HAP-1 (cell line): Measurements from ENCODE around the gene CYREN.
"Not testable (repeated sequence)": the region's sequence is repeated elsewhere in the genome, so short reads cannot be mapped to it uniquely, and the experiment has no call there.

Experiments used
- DNase-seq, 2 experiments: peaks; one replicate each; pipeline ENCODE4 v3.0.0-alpha.2; 2016 to 2020; ENCODE audit warnings: low spot score in 2 of 2
- H3K27me3 ChIP-seq: fragments of 250-450 bp; sonication (Bioruptor Pico); 2 replicates; pipeline ENCODE4 v1.5.1; 2020; ENCODE audit warnings: low read depth, mild to moderate bottlenecking, moderate library complexity
- H3K36me3 ChIP-seq: fragments of 250-450 bp; sonication (Bioruptor Pico); replicated peaks from 2 replicates; pipeline ENCODE4 v1.5.1; 2020; ENCODE audit warnings: mild to moderate bottlenecking
- H3K4me1 ChIP-seq: fragments of 250-450 bp; sonication (Bioruptor Pico); 2 replicates; pipeline ENCODE4 v1.5.1; 2020; ENCODE audit warnings: mild to moderate bottlenecking
- H3K4me3 ChIP-seq: fragments of 250-450 bp; sonication (Bioruptor Pico); 2 replicates; pipeline ENCODE4 v1.5.1; 2020; ENCODE audit warnings: mild to moderate bottlenecking, moderate library complexity
- H3K9me3 ChIP-seq: fragments of 250-450 bp; sonication (Bioruptor Pico); 2 replicates; pipeline ENCODE4 v1.5.1; 2020; ENCODE audit warnings: mild to moderate bottlenecking, moderate library complexity
- in situ Hi-C: fragments of 300-500 bp; cut with MboI; formaldehyde crosslinking; loops from 3 replicates; pipeline ENCODE4 v1.14.3; 2020; ENCODE audit warnings: low sequenced_read_pairs, inconsistent platforms, mixed read lengths

The CYREN gene

DNA sequence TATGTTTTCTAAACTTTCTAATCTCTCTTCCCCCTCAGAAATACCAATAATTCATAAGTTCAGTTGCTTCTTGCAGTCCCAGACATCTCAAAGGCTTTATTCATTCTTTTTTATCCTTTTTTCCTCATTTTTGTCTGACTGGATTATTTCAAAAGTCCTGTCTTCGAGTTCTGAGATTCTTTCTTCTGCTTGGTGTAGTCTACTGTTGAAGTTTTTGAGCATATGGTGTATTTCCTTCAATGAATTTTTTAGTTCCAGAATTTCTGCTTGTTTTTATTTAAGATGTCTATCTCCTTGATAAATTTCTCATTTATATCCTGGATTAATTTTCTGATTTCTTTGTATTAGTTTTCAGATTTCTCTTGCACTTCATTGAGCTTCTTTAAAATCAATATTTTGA is 14.2 kb downstream of the CYREN start:
- no peak overlapping the region for H3K4me3 ChIP-seq
- H3K36me3 ChIP-seq = no peaks in the 10 kb centered on the region; the same call in 1 of the 2 replicates
- H3K27me3 ChIP-seq = no peaks in the 10 kb centered on the region
- H3K9me3 ChIP-seq = no peaks in the 10 kb centered on the region; the same call in 1 of the 2 replicates
- H3K4me1 ChIP-seq = no peaks in the 10 kb centered on the region; the same call in 1 of the 2 replicates
- in situ Hi-C loops = loop anchor here (25.0 kb wide), 1 partner anchor 169 kb away; the partner anchor contains the start of gene AGBL3
- DNase-seq = no peak

DNA sequence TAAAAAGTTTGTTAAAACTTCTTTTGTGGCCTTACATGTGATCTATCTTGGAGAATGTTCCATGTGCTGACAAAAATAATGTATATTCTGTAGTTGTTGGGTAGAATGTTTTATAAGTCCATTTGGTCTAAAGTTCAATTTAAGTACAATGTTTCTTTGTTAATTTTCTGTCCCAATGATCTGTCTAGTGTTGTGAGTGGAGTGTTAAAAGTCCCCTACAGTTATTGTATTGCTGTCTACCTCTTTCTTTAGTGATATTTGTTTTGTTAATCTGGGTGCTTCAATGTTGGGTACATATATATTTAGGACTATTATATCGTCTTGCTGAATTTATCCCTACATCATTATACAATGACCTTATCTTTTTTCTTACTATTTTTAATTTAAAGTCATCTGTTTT is 15.8 kb downstream of the CYREN start:
- DNase-seq = no peak
- H3K4me3 ChIP-seq = no peak overlapping the region
- no peaks in the 10 kb centered on the region for H3K36me3 ChIP-seq
- H3K9me3 ChIP-seq = no peaks in the 10 kb centered on the region; the same call in 1 of the 2 replicates
- H3K4me1 ChIP-seq = no peaks in the 10 kb centered on the region
- in situ Hi-C loops = loop anchor here (25.0 kb wide), 1 partner anchor 167 kb away; the partner anchor contains the start of gene AGBL3
- H3K27me3 ChIP-seq = no peaks in the 10 kb centered on the region

DNA sequence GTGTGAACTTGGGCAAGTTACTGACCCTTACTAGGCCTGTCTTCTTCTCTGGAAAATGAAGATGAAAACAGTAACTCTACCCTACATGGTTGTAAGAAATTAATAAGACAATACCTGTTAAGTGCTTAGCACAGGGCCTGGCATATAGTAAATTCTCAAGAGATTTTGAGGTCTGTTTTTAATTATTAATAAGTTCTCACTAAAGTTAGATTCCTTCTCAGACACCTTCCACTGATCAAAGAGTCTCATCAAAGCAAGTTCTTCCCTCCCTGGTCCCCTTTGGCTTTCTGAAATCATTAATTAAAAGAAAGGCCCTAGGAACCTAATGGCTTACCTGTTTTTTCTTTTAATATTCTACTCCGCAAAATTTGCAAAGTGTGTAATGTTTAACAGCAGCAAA is 18.1 kb downstream of the CYREN start:
- no peaks in the 10 kb centered on the region for H3K27me3 ChIP-seq
- no peak for DNase-seq
- in situ Hi-C loops = loop anchor here (25.0 kb wide), 1 partner anchor 165 kb away; the partner anchor contains the start of gene AGBL3
- H3K4me1 ChIP-seq = no peaks in the 10 kb centered on the region
- H3K36me3 ChIP-seq = no peaks in the 10 kb centered on the region
- no peak overlapping the region for H3K4me3 ChIP-seq
- no peaks in the 10 kb centered on the region; the same call in 1 of the 2 replicates for H3K9me3 ChIP-seq

DNA sequence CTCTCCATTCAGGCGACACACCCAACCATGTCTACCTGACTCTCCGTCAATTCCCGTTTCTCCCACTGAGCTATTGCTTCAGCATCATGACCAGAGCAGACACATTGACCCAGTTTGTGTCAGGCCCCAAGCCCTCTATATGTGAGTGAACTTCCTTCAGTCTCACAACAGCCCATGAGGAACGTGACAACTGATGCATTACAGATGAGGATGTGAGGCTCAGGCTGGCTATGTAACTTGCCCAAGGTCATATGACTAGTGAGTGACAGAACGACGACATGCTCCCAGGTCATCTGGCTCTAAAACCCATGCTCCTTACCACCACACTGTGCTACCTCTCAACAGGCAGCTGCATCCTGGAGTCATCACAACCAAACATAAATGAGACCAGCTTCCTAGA is 19.0 kb downstream of the CYREN start:
- Histone ChIP-seq H3K9me3 (no peaks in the 10 kb centered on the region; the same call in 1 of the 2 replicates), H3K36me3 (no peaks in the 10 kb centered on the region), H3K27me3 (no peaks in the 10 kb centered on the region), H3K4me3 (no peak overlapping the region), H3K4me1 (no peaks in the 10 kb centered on the region)
- in situ Hi-C loops = loop anchor here (25.0 kb wide), 1 partner anchor 164 kb away; the partner anchor contains the start of gene AGBL3
- no peak for DNase-seq

DNA sequence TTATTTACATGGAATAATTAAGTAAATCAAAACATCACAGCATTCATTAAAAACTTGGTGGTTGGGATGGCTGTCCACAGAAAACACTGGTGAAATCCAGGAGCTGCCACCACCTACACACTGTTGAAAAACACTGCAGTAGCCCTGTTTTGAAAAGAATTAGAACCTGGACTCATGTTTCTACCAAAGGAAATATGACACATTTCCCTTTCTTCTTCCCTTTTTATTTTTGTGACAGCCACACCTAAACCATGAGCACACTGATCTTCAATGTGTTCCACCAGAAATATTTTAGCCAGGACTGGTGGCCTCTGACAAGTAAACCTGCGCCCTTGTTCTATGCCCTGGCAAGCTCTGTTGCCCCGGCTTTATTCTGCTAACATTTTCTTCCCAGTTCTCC is 19.4 kb downstream of the CYREN start:
- Histone ChIP-seq H3K4me3 (no peak overlapping the region), H3K9me3 (no peaks in the 10 kb centered on the region; the same call in 1 of the 2 replicates), H3K36me3 (no peaks in the 10 kb centered on the region), H3K4me1 (no peaks in the 10 kb centered on the region), H3K27me3 (no peaks in the 10 kb centered on the region)
- in situ Hi-C loops = loop anchor here (25.0 kb wide), 1 partner anchor 164 kb away; the partner anchor contains the start of gene AGBL3
- no peak for DNase-seq

DNA sequence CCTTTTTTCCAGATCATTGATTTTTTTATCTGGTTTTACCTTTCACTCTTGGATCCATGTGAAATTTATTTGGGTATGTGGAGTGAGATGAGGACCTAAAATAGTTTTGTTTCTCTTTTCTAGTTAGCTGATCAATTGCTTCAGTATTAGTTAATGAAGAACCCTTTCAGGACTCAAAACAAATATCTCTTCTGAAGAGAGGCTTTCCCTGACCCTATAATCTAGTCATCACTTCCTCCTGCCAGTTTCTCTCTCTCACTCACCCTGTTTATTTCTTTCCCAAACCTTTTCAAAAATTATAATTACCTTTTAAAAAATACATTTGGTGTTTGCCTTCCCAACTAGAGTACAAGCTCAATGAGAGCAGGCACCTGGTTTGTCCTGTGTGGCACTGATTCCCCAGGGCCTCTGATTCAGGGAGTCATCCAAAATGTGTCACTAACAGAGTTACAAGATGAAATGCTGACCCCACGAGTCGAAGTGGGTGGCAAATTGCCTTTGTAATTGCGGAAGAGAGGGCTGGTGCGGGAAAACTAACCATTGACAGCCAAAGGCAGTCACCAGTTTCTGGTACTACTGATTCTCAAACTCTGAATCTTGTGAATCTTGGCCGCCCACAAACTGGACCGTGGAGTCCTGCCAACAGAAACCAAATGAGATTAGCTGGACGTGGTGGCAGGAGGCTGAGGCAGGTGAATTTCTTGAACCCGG is 20.3 kb downstream of the CYREN start:
- in situ Hi-C loops = loop anchor here (25.0 kb wide), 1 partner anchor 163 kb away; the partner anchor contains the start of gene AGBL3
- H3K27me3 ChIP-seq = no peaks in the 10 kb centered on the region
- H3K4me1 ChIP-seq = no peaks in the 10 kb centered on the region
- no peaks in the 10 kb centered on the region; the same call in 1 of the 2 replicates for H3K9me3 ChIP-seq
- no peaks in the 10 kb centered on the region for H3K36me3 ChIP-seq
- DNase-seq = no peak
- no peak overlapping the region for H3K4me3 ChIP-seq

DNA sequence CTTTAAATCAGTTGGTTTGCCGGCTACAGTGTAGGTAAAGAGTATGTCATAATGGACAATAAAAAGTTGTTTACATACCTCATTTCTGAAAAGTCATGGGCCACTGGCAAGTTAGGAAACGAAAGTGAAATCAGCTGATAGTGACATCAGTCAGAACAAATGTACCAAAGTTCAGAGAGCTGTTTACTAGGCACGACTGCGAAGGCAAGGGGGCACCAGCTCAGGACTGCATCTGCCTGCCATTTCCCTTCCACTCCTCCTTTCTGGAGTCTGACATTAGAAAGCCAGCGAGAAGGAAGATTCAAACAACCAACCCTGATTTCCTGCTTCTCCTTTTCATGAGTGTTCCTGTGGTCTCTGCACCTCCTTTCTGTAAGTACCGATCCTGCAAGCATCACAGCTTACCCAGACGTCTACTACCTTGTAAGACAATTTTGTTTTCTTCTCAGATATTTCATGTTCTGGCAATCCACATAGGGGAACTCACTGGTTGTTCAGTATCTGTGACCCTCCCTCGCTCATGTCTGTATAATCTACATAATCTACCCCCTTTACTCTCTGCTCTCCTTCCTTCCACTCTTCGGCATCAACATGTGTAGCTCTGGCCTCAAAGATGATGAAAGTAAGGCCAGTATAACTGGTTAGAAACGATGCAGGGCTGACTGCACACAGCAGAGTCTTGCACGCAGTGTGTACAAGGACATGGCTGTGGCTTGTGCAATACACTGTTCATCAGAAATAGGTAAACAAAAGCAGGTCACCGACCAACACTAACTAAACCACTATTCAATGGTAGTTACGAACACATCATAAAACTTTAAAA is 22.4 kb downstream of the CYREN start, which contains the start of gene TMEM140:
Gene TMEM140 (plus strand): TSS at position 174 of the 823 bp plus-strand sequence. CDS start 16,370 bp downstream, outside the sequence.
- Histone ChIP-seq H3K9me3 (no peaks in the 10 kb centered on the region), H3K4me1 (no peaks in the 10 kb centered on the region), H3K36me3 (no peaks in the 10 kb centered on the region), H3K27me3 (no peaks in the 10 kb centered on the region), H3K4me3 (no peak within 1 kb of the TSS)
- in situ Hi-C loops = no loop called here
- no peak for DNase-seq

DNA sequence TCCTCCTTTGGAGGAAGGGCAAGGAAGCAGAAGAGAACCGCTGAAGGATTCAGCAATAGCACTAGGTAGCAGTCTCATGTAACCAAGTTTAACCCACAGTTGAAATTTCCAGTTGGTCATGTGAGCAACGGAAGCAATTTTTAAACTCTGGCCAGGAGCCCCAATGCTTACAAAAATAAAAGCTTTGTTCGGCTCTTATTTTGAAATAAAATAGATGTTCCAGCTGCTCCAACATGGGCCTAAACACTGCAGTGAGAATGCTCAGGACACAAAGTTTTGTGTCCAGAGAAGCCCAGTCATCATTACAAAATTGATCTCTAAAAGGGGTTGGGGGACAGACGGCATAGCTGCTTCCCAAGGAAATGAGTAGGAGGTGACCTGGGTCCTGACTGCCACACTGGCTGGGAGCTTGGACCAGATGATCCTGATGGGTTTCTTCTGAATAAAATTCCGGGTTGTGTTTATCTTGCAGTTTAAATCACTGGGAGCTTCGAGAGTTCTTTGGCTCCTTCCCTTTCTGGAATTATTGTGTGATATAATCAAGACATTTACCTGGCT is 23.1 kb downstream of the CYREN start:
- in situ Hi-C loops = no loop called here
- no peaks in the 10 kb centered on the region for H3K27me3 ChIP-seq
- H3K9me3 ChIP-seq = no peaks in the 10 kb centered on the region
- no peaks in the 10 kb centered on the region for H3K36me3 ChIP-seq
- no peaks in the 10 kb centered on the region for H3K4me1 ChIP-seq
- no peak for DNase-seq
- no peak overlapping the region for H3K4me3 ChIP-seq

DNA sequence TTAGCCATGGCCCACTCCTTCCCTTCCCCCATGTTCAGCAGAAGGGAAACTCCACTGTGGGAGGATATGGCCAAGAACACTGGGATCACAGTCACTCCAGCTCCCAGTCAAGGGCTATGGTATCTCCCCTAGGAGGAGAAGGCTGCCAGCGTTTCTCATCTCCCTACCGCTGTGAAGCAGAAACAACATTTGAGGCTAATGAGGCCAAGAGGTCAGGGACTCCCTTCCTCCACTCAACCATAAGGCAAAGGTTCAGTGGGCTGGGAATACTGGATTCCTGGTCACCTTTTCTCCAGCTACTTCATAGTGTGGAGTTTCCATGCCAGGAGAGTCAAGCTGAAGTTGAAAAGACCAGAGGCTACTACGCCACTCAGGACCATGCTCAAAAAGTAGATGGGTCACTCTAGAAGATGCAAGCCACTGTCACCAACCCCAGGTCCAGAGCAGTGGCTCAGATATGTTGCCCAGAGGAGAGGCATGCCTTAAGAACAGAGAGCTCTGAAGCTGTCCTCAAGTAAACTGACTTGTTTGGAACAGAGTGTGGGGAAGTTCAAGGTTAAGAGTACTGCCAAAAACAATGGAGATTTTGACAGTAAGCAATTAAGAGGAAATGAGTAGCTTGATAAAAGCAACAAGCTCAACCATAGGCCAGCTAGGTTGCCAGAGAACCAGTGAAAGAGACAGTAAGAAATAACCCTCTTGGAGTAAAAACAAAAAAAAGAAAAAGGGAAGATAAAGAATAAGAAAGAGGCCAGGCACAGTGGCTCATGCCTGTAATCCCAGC is 26.4 kb downstream of the CYREN start:
- no peak for DNase-seq
- Histone ChIP-seq H3K4me1 (no peaks in the 10 kb centered on the region; the same call in 1 of the 2 replicates), H3K27me3 (no peaks in the 10 kb centered on the region), H3K36me3 (no peaks in the 10 kb centered on the region), H3K4me3 (no peak overlapping the region), H3K9me3 (no peaks in the 10 kb centered on the region)
- in situ Hi-C loops = no loop called here

DNA sequence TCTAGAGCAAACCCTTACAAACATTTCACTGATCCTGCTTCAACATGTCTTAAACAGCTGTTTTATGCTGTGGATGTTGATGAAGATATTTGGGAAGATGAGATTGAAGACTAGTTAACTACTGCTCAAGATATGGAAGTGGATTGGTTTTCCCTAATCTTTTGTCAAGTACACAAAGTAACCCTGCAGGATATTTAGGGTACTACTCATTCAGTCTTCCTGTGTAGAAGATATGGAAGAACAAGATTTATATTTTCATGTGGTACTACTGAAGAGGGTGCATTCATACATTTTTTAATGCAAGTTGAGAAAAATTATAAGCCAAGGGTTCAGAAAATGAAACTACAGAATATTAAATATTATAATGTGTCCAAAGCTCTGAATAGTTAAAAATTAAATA is 40.9 kb downstream of the CYREN start:
- Histone ChIP-seq H3K27me3 (no peaks in the 10 kb centered on the region), H3K36me3 (no peaks in the 10 kb centered on the region), H3K4me3 (no peak overlapping the region), H3K9me3 (peaks cover 4% of the 10 kb centered on the region; the same call in 1 of the 2 replicates), H3K4me1 (no peaks in the 10 kb centered on the region)
- no peak for DNase-seq
- in situ Hi-C loops = no loop called here

DNA sequence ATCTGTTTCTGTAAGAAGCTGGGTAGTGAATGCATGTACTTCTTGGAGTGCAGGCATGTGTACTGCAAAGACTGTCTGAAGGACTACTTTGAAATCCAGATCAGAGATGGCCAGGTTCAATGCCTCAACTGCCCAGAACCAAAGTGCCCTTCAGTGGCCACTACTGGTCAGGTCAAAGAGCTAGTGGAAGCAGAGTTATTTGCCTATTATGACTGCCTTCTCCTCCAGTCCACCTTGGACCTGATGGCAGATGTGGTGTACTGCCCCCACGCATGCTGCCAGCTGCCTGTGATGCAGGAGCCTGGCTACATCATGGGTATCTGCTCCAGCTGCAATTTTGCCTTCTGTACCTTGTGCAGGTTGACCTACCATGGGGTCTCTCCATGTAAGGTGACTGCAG is 41.6 kb downstream of the CYREN start:
- no peaks in the 10 kb centered on the region for H3K27me3 ChIP-seq
- no peaks in the 10 kb centered on the region for H3K36me3 ChIP-seq
- in situ Hi-C loops = no loop called here
- H3K9me3 ChIP-seq = peaks cover 4% of the 10 kb centered on the region; the same call in 1 of the 2 replicates
- no peaks in the 10 kb centered on the region for H3K4me1 ChIP-seq
- DNase-seq = no peak
- H3K4me3 ChIP-seq = no peak overlapping the region

DNA sequence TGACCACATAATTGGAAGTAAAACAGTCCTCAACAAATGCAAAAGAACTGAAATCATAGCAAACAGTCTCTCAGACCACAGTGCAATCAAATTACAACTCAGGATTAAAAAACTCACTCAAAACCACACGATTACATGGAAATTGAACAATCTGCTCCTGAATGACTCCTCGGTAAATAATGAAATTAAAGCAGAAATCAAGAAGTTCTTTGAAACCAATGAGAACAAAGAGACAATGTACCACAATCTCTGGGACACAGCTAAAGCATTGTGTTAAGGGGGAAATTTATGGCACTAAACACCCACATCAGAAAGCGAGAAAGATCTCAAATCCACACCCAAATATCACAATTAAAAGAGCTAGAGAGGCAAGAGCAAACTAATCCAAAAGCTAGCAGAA is 45.9 kb downstream of the CYREN start:
- H3K36me3 ChIP-seq, DNase-seq, in situ Hi-C loops, H3K27me3 ChIP-seq, H3K4me3 ChIP-seq, H3K4me1 ChIP-seq: not testable (repeated sequence)
- H3K9me3 ChIP-seq = peaks cover 10% of the 10 kb centered on the region

DNA sequence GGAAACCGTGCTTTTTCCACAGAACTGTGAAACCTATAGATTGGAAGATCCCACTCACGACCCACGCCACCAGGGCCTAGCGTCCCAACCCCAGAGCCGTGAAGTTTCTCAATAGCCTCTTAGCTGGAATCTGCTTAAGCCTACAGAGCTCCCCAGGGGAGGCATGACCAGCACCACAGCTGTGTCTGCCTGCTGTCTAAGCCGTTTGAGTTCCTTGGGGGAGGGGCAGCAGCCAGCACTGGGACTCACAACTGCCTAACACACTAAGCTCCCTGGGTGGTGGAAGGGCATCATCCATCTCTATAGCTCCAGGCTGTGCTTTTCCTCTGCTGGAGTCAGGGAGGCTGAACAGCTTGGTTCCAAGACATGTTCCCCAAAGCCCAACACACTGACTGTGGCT is 48.6 kb downstream of the CYREN start:
- in situ Hi-C loops = no loop called here
- Histone ChIP-seq H3K36me3 (no peaks in the 10 kb centered on the region), H3K9me3 (peaks cover 11% of the 10 kb centered on the region), H3K4me1 (peaks cover 16% of the 10 kb centered on the region), H3K4me3 (no peak overlapping the region), H3K27me3 (no peaks in the 10 kb centered on the region)
- DNase-seq = no peak
